Measurements from ENCODE around the gene CYFIP1.

The CYFIP1 gene

DNA sequence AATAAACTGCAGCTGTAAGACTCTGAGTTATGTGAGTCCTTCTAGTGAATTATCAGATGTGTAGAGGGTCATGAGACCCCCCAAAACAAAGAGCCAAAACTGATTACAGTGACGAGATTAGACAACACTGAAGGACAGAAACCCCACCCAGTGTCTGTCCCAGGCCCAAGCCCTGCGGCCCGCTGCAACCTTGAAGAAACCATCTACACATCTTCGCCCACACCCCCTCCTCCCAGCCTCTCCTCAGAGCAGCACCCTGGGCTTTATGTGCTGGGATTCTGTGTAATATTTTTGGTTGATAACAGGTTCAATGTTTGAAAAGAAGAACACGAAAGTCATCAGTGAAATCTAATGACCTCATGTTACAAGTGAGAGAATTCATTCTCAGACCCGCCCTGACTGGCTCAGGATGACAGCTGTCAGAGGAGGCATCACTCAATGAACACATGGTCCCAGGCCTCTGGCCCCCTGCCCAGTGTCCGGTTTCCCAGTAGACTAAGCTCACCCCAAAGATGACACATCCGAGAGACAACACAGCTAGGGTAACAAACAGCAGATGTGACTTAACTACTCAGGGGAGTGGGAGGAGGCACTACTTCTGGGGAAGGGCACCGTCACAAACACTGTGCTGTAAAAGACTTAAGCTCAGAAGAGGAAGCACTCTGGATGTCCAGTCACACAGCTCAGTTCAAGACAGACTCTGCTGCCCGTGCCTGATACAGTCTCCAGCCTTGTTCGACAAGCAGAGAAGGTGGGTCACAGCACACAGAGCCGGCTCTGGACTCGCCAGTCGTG lies 92.8 kb downstream of the CYFIP1 start:
- no peak for DNase-seq

DNA sequence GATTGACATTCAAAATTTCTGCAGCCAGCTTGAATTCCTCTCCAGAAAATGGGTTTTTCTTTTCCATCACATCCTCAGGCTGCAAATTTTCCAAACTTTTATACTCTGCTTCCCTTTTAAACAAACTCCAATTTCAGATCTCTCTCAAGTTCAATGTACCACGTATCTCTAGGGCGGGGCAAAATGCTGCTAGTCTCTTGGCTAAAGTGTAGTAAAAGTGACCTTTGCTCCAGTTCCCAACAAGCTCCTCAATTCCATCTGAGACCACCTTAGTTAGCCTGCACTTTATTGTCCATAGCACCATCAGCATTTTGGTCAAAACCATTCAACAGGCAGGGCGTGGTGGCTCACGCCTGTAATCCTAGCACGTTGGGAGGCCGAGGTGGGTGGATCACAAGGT lies 95.0 kb downstream of the CYFIP1 start:
- no peak for DNase-seq

DNA sequence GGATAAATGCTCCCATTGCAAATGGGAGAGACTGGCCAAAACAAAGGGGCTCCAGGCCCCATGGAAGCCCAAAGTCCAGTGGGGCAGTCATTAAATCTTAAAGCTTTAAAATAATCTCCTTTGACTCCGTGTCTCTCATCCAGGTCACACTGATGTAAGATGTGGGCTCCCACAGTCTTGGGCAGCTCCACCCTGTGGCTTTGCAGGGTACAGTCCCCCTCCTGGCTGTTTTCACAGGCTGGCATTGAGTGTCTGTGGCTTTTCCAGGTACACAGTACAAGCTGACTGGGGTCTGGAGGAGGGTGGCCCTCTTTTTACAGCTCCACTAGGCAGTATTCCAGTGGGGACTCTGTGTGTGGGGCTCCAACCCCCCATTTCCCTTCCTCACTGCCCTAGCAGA lies 95.8 kb downstream of the CYFIP1 start:
- no peak for DNase-seq

DNA sequence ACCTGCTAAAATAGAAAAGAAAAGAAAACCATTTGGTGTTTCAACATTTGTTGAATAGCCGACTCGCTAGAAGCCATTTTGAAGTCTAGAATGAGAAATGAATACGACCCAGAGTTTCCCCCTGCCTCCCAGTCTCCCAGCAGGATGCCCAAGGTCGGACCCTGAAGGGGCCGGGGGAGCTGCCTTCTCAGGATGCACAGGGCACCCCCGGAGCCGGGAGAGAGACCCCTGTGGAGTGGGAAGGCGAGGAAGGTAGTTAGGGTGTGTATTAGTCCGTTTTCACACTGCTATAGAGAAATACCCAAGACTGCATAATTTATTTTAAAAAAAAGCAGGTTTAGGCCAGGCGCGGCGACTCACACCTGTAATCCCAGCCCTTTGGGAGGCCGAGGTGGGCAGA lies 97.0 kb downstream of the CYFIP1 start:
- DNase-seq = no peak

DNA sequence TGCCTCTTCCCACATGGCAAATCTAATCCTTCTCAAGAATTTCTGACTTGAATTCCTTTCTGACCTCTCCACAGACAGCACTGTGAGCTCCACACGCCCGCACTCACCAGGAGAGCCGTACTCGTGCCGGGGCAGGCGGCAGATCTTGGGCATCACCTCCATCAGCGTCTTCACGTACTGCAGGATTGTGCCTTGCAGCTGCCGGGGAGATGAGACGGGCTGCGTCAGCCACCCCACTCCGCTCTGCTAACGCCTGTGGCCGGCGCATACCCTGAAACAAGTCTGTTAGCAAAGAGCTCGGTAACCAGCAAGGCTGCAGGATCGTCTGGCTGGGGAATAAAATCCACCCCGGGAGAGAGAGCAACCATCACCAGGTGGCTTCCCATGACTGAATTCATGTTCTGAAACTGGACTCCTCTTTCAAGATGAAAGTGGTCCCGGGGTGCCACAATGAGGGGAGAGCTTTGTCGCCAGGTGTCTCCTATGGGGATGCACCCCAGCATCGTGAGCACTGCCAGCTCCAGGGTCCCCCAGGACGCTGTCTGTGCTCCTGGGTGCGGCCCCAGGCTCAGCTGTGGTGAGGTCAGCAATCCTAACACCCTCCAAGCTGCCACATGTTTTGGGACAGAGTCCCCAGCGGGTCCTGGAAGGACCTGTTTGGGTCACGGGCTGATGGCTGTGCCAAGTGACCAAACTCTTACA lies 98.3 kb downstream of the CYFIP1 start:
- no peak for DNase-seq

DNA sequence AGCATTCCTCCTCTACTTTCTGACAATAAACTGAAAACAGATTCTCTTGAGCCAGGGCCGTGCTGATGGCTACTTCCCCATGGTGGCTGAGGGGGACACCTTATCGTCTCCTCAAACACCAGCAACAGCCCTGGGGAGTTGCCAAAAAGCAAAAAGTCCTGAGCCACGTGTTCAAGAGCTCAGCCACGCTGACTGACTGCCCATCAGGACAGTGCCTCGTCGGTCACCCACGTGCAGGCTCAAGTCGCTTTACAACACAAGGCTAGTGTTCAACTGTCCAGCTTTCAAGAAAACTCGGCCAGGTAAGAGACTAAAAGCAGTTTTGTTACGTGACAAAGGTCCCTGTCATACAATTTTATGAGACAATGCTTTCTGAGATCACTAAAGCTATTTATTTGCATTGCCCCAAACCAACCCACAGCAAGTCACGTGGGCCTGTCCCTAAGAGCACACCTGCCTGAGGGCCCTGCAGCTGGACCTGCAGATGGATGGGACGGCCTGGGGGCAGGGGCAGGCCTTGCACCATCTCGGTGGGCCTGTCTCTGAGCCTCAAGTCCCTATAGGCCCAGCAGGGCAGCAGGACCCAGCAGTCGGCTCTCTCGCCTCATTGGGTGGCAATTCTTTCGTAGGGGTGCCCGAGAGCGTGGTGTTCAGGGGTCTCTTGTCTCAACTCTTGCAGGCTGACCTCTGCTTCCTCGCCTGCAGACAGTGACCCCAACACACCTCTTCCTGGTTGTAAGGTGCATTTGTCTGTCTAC lies 99.0 kb downstream of the CYFIP1 start:
- no peak for DNase-seq

DNA sequence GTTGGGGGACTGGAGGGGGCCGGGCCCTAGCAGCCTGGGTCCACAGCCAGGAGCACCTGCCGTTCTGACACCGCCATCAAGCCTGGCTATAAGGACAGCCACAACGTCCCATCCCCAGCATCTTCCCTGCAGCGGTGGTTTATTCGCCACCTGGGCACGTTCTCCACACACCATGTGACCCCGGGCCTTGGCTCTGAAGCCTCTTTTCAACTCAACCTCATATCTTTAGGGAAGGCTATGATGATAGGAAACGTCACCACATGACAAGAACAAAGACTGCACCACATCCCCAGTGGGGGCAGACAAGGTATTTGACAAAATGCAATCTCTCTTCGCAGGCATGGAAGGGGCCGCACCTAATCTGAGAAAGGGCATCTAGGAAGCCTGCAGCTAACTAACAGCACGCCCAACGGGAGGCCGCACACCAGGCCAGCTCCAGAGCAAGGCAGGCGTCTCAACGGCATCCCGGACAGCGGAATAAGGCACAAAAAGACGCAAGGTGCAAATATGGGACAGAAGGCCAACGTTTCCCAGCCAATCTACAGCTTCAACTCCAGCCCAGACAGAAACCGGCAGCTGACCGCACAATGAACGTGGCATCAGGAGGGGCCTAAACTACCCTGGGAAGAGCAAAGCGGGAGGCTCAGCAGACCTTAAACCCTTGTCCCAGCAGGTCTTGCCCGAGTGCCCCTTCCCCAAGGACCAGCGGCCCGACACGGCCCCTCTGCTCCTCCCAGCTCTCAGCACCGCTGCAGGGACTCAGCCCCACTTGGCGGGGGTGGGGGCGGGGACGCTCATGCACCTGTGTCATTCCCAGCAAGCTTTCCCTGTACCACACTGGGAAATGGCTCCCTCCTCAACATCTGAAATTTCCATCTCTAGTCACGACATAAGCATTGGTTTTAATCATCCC lies 99.8 kb downstream of the CYFIP1 start:
- DNase-seq = no peak

DNA sequence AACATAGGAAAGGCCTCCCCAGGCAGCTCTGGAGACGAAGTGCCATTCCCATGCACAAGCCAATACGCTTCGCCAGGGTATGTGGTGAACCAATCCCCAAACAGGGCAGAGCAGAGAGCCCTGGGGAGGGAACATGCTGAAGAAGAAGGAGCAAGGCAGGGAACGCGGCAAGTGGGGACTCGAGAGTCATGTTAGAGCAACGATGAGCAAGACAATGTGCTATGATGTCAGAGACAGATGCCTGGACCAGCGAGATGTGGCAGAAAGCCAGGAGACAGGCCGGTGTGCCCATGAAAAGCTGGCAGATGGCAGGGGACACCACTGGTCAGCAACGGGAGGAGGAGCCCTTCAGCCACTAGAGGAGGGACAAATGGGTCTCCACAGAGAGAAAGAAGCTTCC lies 102.1 kb downstream of the CYFIP1 start:
- no peak for DNase-seq

DNA sequence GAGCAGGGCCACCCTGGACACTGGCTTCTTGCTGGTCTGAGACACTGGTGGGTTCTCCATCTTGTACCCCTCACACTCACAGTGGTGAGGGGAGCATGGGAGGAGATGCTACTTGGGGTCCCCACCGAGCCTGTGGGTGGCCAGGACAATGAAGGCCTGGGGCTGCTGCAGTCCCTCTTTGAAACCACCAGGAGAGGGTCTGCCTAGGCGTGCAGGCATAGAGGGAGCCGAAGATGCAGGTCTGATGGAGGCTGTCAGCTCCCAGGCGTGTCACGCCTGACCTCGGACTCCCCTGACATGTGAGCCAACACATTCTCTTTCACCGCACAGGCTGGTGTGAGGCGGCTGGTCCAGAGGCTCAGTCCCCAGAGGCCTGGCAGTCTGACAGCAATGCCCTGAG lies 102.6 kb downstream of the CYFIP1 start:
- no peak for DNase-seq

DNA sequence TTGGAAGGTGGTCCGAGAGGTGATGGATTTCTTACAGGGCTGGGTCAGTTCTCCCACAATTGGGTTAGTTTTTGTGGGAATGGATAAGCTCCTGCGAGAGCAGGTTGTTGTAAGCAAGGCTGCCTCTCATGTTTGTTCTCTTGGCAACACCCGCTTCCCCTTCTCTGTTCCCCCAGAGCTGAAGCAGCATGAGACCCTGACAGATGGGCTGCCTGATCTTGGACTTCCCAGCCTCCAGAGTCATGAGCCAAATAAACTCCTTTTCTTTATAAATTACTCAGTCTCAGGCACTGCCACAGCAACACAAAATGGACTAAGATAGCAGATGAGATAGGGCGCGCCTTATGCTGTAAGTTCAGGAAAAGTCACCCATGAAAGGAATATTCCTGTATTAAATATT lies 103.1 kb downstream of the CYFIP1 start:
- no peak for DNase-seq

DNA sequence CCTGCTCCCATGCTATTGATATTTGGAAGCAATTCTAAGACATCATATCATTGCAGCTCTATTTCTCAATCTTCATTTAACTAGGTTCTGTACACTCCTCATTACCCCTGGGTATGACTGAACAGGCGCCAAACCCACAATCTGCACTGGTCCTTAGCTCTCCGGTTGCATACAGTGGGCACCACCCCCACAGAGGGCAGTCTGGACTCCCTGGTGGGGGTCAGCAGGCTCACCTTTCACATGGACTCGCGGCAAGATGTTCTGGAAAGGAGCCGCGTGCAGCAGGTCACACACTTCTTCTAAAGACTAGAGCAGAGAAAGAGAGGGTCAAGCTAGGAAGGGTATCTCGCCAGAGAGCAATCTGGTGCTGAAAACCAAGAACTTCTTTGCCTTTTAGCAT lies 105.2 kb downstream of the CYFIP1 start:
- DNase-seq = no peak

DNA sequence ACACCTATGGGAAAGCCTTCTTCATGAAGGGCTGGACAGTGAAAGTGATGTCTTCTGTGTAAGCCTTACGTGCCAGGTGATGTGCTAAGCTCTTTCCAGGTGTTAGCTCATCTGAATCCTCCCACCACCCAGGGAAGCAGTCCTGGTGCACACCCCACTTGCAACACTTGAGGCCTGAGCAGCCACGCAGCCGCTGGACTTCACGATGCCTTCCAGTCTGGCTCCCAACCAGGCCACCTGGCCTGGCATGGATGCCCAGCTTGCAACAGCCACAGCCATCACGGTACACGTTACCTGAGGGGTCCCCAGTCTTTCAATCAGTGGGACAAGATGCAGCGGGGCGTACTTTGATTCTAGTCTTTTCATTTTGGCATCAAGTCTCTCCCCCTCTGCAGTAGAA lies 105.9 kb downstream of the CYFIP1 start:
- no peak for DNase-seq

DNA sequence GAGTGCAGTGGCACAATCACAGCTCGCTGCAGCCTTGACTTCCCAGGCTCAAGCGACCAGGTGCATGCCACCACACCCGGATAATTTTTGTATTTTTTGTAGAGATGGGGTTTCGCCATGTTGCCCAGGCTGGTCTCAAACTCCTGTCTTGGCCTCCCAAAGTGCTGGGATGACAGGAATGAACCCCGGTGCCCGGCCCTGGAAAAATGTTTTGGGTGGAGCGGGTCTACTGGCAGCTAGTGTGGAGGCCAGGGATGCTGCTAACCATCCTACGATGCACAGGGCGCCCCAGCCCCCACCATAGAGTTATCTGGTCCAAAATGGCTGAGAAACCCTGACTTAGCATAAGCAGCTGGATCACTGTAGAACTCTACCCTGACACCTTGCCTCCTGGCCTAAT lies 106.3 kb downstream of the CYFIP1 start:
- DNase-seq = no peak

DNA sequence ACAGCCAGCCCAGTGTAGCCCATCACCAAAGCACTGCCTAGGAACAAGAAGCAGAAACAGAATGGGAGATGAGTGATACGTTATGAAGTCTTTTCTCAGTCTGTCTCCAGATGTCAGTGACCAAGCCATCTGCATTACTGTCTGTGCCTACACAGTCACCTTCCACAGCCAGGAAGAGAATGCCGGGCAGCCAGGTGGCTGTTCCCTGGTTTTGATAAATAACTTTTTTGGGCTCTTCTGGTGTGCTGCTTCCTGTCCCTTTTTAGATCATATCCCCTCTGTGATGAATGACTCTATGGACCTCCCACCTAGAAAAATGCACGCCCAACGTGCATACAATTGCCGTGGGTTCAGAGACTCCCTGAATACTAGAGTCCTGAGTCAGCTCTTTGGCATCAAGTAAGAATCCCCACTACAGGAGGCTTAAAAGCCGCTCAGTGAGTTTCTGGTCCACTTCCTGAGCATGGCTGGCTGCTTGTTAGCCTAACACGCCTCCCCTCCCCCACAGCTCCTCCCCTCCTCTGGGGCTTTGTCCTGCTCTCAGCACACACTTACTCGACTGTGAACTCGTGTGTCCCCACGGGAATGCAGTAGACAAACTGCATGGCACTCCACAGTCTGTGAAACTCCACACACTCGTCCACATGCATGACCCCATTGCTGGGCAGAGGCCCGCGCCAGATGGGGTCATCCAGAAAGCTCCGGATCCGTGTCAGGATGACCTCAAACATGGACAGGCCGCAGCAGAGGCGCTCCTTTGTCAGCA lies 107.0 kb downstream of the CYFIP1 start:
- DNase-seq = no peak

DNA sequence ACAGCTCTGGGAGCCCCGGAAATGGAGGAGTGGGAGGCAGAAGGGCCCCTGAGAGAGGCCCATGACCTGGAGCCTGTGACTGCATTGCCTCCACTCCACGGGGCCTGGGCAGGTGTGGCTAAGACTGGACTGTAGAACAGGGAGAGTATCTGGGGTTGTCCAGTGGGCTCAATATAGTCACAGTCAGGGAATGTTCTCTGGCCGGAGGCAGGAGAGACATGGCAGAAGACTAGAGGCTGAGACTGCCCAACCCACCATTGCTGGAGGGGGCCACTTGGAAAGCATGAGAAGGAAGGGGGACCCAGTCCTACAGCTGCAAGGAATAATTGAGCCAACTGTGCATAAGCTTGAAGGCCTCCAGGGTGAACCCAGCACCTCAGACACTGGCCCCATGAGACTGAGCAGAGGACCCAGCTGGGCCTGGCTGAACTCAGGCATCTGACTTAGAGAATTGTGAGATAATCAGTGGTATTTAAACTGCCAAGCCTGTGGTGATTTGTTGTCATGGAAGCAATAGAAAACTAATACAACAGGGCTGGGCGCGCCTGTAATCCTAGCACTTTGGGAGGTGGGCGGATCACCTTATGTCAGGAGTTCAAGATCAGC lies 108.6 kb downstream of the CYFIP1 start:
- DNase-seq = no peak

DNA sequence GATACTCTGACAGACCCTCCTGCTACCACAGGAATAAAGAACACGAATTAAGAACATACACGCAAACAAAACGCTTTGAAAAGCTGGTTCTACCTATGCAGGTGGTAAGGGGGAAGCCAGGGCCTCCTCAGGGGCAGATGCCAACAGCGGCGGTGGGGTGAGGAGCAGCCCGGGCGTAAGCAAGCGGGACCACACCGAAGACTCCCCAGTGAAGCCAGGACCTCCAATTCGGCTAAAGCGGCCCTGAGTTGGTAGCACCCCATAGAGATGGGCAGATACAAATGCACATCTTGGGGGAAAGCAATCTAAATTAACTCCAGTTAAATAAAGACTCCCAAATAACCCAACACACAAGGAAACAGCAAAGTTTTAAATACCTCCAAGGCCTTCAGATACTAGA lies 109.3 kb downstream of the CYFIP1 start:
- DNase-seq = no peak

DNA sequence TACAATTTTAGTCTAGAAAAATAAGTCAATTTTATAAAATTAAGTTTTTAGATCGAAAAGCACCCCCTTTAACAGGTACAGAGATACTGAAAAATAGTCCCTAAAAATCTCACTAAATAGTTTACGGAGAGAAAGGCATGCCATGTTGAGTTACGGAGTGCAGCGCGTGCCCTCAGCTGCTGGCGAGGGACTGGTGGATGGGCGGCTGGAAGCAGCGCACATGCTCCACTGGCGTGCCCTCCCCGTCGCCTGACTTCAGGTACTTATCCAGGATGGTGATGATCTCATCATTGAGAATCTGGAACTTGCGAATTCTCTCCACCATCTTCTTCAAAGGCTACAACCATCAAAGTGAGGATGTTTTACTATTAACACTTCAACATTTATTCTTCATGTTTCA lies 110.3 kb downstream of the CYFIP1 start:
- no peak for DNase-seq

DNA sequence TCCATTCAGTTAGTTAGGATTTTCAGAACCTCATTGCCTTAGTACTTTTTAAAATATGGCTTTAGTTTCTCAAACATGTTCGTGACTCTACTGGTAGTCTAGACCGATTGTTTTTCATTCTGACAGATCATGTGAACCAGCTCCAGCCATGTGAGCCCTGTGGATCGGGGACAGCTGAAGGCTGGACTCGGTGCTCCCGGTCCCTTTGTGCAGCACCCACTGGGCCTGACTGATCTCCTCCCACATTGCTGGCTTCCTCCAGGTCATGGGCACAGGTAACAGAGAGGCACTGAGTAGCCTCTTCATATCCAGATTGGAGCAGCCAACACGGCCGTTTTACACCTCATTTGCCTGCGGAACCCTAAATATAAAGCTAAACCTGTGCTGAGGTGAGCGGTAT lies 111.2 kb downstream of the CYFIP1 start:
- no peak for DNase-seq

DNA sequence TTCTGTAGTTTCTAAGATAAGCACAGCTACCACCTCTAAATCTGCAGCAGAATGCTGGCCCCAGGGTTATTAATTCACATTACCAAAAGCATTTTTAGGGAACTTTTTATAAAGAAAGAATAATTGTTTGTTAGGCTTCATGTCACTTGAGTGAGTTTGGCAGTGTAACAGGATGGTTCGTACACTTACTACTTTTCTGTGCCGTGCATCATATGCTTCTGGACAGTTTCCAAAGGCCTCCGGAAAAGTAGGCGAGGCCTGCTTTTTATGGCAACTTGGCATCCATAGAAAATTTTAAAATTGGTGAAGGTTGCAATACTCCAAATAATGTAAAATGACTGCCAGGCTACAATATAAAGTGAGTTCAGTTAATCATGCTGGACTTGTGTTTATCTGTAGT lies 111.7 kb downstream of the CYFIP1 start:
- no peak for DNase-seq

DNA sequence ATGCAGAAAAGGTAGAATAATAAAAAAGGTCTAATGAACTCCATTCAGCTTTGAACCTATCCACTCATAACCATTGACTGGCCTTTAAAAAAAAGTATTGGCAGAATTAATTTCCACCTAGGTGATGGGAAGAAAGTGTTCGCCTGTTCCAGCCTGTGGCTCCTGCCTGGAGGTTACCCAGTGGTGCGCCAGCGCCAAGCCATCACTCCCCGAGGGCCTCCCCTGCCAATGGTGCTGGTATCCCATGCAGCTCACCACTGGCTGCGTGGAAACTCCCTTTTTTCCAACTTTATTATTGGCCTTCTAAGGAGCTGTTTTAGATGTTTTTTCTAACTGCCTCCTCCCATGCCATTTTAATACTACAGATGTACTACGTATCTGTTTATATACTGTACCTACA lies 112.3 kb downstream of the CYFIP1 start:
- DNase-seq = no peak

DNA sequence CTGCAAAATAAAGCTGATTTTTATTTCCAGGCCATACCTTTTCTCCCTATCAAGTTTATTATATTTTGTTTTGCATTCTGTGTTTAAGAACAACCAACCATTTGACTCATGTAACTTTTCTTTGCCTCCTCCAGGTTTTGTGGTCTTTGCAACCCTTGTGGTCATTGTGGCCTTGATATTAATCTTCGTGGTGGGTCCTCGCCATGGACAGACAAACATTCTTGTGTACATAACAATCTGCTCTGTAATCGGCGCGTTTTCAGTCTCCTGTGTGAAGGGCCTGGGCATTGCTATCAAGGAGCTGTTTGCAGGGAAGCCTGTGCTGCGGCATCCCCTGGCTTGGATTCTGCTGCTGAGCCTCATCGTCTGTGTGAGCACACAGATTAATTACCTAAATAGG lies 114.1 kb downstream of the CYFIP1 start:
- DNase-seq = no peak

DNA sequence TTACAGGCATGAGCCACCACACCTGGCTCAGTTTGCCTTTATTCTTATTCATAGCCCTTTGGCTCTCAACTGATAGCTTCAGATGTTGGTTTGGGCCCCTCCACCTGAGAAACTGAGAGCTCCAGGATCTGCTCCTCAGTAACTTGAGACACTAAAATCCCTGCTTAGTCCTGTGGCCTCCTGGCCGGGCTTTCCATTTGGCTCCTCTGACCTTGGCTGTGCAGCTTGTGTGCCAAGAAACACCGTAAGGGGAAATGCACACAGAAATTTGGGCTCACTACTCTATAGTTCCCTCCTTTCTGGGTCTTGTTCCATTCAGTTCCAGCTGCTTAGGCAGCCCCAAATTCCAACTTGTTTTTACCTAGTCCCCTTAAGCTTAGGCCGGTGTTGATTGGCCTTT lies 116.8 kb downstream of the CYFIP1 start:
- no peak for DNase-seq

Data from CD4-positive, alpha-beta T cell treated with Interferon gamma for 1 hour (primary cell).